H54 (cell line): ENCODE data around the gene DTNBP1.

Source experiments
- DNase-seq: peaks from one replicate; pipeline ENCODE4 v3.0.0; 2011; ENCODE audit warnings: low spot score, mixed read lengths; ENCODE audit not compliant: insufficient read length
- FAIRE-seq: peaks from 3 replicates; lab custom pipeline; 2011; peaks lifted over from hg19 to GRCh38; lab: Jason Lieb, UNC
- POLR2A ChIP-seq: IDR thresholded peaks from 2 replicates; pipeline ENCODE4 v1.6.1; 2011; ENCODE audit warnings: low read depth, mild to moderate bottlenecking, low read length

The DTNBP1 gene

GRCh38 chr6:15515660-15516375 is 147.0 kb downstream of the DTNBP1 start:
- TF ChIP-seq POLR2A: no peak
- DNase-seq: no peak
- FAIRE-seq: no peak

DNA sequence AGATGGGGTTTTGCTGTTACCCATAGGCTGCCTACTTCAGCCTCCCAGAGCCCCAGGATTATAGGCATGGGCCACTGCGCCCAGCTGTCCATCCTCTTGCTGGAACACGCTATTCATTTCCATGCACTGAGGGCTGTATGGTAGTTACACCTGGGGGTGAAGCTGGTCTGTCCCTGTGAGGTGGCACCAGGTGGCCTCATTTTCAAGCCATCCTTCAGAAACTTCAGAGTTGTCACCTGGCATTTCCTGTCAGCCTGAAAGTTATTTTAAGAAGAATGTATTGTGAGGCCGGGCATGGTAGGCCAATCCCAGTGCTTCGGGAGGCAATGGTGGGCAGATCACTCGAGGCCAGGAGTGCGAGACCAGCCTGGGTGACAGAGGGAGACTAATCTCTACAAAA is 147.6 kb downstream of the DTNBP1 start:
- FAIRE-seq (no peak), DNase-seq (no peak)
- TF ChIP-seq POLR2A: no peak

- DNase-seq: peak; percentile 45
- TF ChIP-seq POLR2A: no peak
- no peak for FAIRE-seq
Measured at GRCh38 chr6:15513801-15514711, 148.8 kb downstream of the DTNBP1 start.

DNA sequence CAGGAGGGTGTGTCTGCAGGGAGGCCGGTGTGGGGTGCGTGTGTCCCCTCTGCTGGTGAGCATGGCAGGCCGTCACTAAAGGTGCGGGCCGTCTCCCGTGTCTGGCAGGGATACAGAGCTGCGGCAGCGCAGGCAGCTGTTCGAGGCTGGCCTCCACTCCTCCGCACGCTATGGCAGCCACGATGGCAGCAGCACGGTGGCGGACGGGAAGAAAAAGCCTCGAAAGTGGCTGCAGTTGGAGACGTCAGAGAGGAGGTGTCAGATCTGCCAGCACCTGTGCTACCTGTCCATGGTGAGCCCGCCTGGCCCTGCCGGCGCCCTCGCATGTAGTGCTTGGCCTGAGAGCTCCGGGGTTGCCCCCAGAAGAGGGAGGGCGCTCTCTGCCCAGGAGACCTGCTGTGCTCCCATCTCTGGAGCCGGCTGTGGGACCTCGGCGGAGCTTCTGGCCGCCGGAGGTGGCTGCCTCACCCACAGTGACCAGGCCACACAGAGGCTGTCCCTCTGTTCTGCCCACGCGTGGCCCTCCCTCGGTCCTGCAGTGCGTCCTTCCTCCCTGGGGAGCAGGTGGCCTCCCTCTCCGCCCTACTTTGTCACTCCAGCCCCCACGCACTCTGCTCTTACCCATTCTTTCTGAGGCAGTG is 149.6 kb downstream of the DTNBP1 start:
- DNase-seq: no peak
- no peak for TF ChIP-seq POLR2A
- no peak for FAIRE-seq

- FAIRE-seq (no peak), DNase-seq (no peak)
- no peak for TF ChIP-seq POLR2A
Measured at GRCh38 chr6:15512721-15513120, 150.1 kb downstream of the DTNBP1 start.

GRCh38 chr6:15512126-15512525 is 150.7 kb downstream of the DTNBP1 start:
- no peak for TF ChIP-seq POLR2A
- no peak for DNase-seq
- no peak for FAIRE-seq

GRCh38 chr6:15511248-15512125 is 151.3 kb downstream of the DTNBP1 start:
- TF ChIP-seq POLR2A: no peak
- DNase-seq (no peak), FAIRE-seq (no peak)

DNA sequence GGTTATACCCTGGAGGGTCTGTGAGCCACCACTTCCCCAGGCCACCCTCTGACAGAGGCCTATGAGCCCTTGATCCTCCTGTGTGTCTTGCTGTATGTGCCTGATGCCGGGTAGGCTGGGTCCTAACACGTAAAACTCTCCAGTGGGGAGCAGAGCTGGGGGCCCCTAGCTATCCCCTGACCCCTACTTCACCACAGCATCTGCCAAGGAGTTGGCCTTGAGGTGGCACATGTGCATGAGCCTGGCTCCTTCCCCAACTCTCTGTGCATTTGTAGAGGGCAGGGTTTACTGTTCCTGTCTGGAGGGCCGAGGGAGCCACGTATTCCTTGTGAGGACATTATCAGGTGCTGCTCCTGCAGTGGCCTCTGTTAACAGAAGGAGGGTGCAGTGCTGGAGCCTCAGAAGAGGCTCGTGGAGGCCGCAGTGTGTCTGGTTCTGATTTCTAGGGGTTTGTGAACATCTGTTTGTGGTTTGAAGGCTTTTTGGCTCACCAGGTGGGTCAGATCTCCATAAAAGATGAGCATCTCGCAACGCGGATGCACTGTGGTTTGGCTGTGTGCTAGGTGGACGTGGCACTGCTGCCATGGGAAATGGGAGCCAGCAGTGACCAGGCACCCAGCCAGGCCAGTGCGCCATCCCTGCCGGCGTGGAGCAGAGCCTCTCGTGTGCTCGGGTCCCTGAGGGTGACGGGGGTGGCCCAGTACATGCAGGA is 152.1 kb downstream of the DTNBP1 start:
- DNase-seq: no peak
- FAIRE-seq: no peak
- TF ChIP-seq POLR2A: no peak

- TF ChIP-seq POLR2A: no peak
- DNase-seq: no peak
Measured at GRCh38 chr6:15510121-15510520, 152.7 kb downstream of the DTNBP1 start.

GRCh38 chr6:15509335-15509933 is 153.4 kb downstream of the DTNBP1 start:
- FAIRE-seq (no peak), DNase-seq (no peak)
- no peak for TF ChIP-seq POLR2A

More at GRCh38 chr6:15510121-15510520, 152.7 kb downstream of the DTNBP1 start:
- no peak for FAIRE-seq

GRCh38 chr6:15508931-15509330 is 153.9 kb downstream of the DTNBP1 start:
- no peak for FAIRE-seq
- TF ChIP-seq POLR2A: no peak
- DNase-seq: no peak

- FAIRE-seq (no peak), DNase-seq (no peak)
- no peak for TF ChIP-seq POLR2A
Measured at GRCh38 chr6:15508441-15508871, 154.4 kb downstream of the DTNBP1 start.
